HG03097 (cell line): ENCODE data around the gene LRCH1.
A peak's percentile ranks its signal among the peaks of the same experiment; 100 is the strongest.

Source experiments
- ATAC-seq: cut with Tn5 transposase; IDR thresholded peaks from one replicate; pipeline ENCODE4 v1.9.1; 2021; ENCODE audit not compliant: unreplicated experiment, low FRiP score

Gene LRCH1

DNA sequence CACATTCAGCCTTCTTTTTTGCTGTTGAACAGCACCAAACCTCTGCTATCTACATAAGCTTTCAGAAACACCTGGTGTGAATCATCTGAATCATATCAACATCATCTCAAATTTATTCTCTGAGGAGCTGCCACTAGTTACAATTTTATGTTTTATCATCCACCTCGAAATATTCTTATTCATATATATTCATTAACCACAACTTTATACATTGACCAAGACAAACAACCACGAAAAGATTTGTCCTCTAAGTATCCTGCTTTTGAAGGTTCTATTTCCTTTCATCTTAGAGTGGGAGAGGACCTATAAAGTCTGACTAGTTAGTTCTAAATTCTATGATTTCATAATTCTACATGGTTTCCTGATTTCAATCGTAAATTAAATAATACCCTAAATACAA is 225.1 kb downstream of the LRCH1 start:
- no peak for ATAC-seq

DNA sequence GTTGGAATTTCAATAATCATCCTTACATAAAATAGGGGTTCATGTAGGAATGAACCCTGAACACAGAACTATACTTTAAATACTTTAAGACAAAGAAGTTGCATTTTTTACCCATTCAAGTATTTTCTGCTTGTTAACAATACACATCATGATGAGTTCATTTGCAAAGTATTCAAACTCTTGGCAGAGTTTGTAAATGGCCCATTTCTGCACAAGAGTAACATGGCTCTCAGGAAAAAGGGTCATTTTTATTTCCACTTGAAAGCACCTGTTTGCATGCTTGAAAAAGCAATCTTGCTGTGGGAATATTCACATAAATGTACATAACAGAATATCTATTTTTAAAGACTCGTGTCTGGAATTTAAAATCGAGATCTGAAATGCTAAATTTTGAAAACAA is 225.9 kb downstream of the LRCH1 start:
- no peak for ATAC-seq

DNA sequence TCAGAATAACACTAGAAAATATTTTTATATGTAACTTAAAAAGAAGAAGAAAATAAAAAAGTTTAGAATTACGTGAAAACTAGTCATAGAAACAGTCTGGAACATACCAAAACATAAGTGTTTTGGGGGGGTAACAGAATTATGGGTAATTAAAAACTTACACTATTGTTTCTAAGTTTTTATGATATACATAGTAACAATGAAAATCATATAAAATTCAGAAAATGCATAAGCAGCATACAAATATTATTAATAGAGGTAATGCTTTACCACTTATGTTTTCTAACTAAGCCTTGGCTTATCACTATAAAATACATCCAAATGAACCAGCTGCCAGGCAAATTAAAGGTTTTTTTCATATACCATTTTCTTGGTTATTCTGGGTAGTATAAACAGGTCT is 229.1 kb downstream of the LRCH1 start:
- ATAC-seq = no peak

DNA sequence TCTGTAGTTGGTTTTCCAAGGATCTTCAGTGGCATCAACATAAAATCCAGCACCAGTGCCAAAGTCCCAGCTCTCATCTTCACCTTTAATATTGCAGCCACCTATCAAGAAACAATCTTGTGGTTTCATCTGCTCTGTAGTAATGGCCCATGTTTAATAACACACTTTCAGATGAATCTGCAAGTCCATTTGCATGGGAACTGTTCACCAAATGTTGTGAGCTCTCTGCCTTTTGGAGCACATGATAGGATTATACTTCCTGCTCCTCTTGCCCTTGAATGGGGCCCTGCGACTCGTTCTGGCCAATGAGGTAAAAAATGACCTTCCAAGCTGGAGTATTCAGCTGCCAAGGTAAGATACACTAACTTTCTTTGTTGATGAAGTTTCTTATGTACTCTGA is 229.7 kb downstream of the LRCH1 start:
- no peak for ATAC-seq

DNA sequence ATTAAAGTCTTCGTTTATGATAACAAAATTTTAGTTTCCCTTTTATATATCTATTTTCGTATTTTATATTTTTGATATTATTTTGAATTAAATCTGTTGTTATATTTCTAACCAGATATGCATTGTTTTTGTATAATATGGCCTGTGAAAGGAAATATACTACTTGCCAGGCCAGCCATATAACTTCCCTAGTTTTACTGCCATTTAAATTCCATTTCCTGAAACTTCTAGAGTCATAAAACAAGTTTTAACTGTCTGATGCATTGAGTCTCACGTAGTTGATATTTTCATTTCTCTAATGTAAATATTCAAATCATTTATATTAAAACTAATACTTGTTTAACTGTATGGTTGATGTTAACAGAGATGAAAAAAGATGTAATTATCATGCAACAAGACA is 230.5 kb downstream of the LRCH1 start:
- ATAC-seq = no peak

DNA sequence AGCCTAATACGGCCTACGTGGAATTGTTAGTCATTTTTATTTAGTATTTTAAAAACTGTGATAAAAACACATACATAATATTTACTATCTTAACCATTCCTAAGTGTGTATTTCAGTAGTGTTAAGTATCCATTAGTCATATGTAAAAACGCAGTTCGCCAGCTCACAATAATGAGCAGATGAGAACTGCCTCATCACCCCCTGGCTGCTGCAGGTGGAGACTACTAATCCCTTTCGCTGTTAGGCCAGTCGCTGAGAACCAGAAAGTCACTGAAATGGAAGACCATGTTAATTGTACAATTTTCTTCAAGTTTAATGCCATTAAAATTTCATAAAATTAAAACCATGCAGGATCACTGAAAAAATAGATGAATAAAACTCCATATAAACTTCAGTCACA is 242.4 kb downstream of the LRCH1 start:
- ATAC-seq = no peak

DNA sequence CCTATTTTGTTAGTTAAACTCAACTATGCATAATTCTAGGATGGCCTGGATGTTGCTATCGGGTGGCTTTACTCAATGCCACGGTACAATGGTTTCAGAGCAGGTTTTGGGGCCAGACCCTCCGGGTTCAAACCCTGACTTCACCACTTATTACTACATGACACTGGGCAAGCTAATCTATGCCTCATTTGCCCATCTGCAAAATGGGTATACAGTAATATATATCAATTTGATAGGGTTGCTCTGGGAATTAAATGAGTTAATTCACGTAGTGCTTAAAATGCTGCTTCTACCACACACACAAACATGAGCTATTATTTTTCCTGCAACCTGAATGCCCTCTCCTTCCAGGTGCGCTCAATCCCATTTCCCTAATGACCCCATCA is 243.2 kb downstream of the LRCH1 start:
- no peak for ATAC-seq

DNA sequence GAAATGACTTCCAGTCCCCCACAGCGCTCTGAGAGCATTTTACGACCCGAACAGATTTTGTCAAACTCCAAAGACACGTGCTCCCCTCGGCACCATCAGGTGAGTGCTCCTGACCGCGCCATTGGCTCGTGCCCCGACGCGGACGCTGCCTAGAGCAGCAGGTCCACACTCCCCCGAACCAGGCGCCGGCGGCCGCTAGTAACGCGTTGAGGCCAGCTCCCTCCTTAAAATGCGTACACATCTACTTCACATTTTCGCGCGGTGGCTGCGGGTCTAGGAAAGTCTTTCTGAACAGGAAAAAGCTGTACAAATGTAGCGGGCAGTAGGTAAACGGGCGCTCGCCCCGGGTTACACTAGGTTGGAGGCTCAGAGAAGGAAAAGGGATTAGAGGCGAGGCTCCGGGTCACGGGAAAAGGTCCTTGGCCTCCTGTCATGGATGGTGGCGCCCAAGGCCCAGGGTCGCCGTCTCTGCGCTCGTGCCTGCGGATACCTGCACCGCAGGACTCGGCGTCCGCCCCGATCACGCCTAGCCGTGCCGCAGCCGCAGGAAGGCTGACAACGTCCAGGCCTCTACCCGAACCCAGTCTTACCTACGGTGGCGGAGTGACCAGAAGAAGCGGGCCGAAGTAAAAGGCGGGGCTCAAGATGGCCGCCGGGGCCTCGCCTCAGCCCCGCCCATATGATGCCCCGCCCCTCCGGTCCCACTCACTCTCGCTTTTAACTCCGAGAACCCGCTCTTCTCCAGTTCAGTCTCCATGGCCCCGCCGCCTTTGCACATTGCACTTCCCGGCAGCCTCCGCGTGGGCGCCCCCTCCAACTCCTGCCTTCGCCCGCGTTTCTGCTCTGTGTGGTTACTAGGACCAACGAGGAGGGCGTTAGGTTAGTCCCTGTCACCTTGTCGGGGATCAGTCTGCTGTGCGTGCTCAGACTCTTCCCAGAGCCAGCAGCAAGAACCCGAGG is 243.8 kb downstream of the LRCH1 start, which contains the start of gene ESD:
TSS of gene ESD (minus strand) at position 647 of the 960 bp plus-strand sequence. CDS start 5,748 bp downstream, outside the sequence.
- peak; percentile 90 for ATAC-seq

DNA sequence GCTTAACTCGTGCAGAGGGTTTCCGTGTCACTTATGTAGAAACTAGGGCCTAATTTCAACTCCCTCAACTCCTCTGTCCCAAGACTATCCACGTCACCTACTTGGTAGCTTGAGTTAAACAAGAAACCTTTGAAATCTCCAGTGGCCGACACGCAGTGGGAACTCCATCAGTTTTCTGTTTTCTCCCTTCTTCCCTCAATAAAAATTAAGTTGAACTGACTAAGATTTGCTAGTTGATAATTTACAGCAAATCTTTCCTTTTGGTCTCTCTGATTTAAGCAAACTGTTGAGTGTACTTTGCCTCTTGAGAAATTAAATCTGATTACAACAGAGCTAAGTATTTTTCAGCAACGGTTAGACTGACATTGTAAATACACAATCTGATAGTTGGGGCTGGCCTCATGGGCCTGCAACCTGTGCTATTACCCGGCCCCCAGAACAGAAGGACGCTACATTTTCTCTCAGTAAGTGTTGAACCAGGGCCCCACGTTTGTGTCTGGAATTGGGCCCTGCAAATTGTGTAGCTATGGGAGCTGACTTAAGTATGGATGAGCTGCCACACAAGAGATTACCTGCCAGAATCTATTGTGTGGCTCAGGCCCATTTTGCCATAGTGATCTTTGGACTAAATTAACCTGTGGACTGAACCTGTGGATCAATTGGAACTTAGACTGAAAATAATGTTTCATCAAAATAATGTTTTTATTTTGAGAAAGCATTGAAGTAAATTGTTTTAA is 244.7 kb downstream of the LRCH1 start:
- no peak for ATAC-seq

DNA sequence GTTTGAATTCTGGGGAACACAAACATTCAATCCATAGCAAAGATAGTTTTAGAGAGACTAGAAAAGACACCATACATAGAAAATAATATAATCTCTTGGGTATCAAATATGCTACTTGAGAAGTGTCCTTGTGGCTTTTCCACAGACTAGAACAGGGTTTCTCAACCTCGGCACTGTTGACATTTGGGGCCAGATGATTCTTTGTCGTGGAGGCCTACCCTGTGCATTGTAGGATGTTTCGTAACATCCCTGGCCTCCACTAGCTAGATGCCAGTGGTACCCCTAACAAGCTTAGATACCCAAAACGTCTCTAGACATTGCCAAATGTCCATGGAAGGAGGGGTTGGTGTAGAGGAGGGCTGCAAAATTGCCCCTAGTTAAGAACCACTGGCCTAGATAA is 246.2 kb downstream of the LRCH1 start:
- ATAC-seq = no peak

DNA sequence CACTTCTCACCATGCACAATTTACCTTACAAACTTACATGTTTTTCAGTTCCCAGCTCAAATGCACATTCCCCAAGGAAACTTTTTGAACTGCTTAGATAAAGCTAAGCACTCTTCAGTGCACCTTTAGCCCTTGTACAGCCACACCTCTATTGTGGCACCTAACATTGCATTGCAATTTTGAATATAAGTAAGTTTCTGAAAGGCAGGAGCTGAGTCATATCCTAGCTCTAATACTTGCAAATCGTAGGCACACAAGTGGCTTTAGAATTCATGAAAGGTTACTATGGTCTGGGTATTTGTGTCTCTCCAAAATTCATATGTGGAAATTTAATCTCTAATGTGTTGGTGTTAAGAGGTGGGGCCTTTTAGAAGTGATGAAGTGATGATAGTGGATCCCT is 248.9 kb downstream of the LRCH1 start:
- ATAC-seq = no peak
